ENCODE data around the gene ZNF391. TPM values are rescaled to one million over a fixed set of nuclear protein-coding genes. Genes with fewer than 3 reads are reported as not detected.
A peak's percentile ranks its signal among the peaks of the same experiment; 100 is the strongest.
"Not testable (repeated sequence)": the region's sequence is repeated elsewhere in the genome, so short reads cannot be mapped to it uniquely, and the experiment has no call there.

ZNF391 gene
- total RNA-seq, result 3.0 TPM

- peak; percentile 57 for DNase-seq
Measured at GRCh38 chr6:27388293-27389197, at the start of gene ZNF391. ZNF391 (plus strand) TSS chr6:27388759; CDS start chr6:27400371, 11,612 bp downstream.

- DNase-seq, result no peak
Measured at GRCh38 chr6:27352850-27353249, 35.7 kb upstream of the ZNF391 start.

- no peak for DNase-seq
Measured at GRCh38 chr6:27358786-27359185, 29.8 kb upstream of the ZNF391 start.

- no peak for DNase-seq
Measured at GRCh38 chr6:27359231-27359630, 29.3 kb upstream of the ZNF391 start.

- DNase-seq, result no peak
Measured at GRCh38 chr6:27368202-27368601, 20.4 kb upstream of the ZNF391 start.

- DNase-seq, result no peak
Measured at GRCh38 chr6:27370391-27370790, 18.2 kb upstream of the ZNF391 start.

- DNase-seq, result peak; percentile 17
Measured at GRCh38 chr6:27374824-27375612, 13.5 kb upstream of the ZNF391 start.

GRCh38 chr6:27375613-27376079 lies 12.9 kb upstream of the ZNF391 start:
- no peak for DNase-seq

GRCh38 chr6:27378406-27378805 lies 10.2 kb upstream of the ZNF391 start:
- DNase-seq, result not testable (repeated sequence)

GRCh38 chr6:27381001-27381400 lies 7.6 kb upstream of the ZNF391 start:
- DNase-seq, result not testable (repeated sequence)

GRCh38 chr6:27383011-27383410 lies 5.5 kb upstream of the ZNF391 start:
- no peak for DNase-seq

- no peak for DNase-seq
Measured at GRCh38 chr6:27383481-27383880, 5.1 kb upstream of the ZNF391 start.

GRCh38 chr6:27392623-27393022 lies 4.1 kb downstream of the ZNF391 start:
- no peak for DNase-seq

- DNase-seq, result no peak
Measured at GRCh38 chr6:27394073-27394472, 5.5 kb downstream of the ZNF391 start.

- DNase-seq, result no peak
Measured at GRCh38 chr6:27400877-27401642, 12.5 kb downstream of the ZNF391 start.

- DNase-seq, result no peak
Measured at GRCh38 chr6:27406085-27406484, 17.5 kb downstream of the ZNF391 start.

GRCh38 chr6:27407153-27407814 lies 18.7 kb downstream of the ZNF391 start:
- no peak for DNase-seq

- no peak for DNase-seq
Measured at GRCh38 chr6:27414300-27414699, 25.7 kb downstream of the ZNF391 start.

- DNase-seq, result no peak
Measured at GRCh38 chr6:27414996-27415395, 26.4 kb downstream of the ZNF391 start.

- DNase-seq, result no peak
Measured at GRCh38 chr6:27415898-27416297, 27.3 kb downstream of the ZNF391 start.

GRCh38 chr6:27419363-27419762 lies 30.8 kb downstream of the ZNF391 start:
- DNase-seq, result no peak
